ENCODE results near the gene NSD1. TPM values are rescaled to one million over a fixed set of nuclear protein-coding genes. Genes with fewer than 3 reads are reported as not detected.

NSD1 gene
- total RNA-seq, 1 experiment from 2014 or later: 58.8 TPM

DNA sequence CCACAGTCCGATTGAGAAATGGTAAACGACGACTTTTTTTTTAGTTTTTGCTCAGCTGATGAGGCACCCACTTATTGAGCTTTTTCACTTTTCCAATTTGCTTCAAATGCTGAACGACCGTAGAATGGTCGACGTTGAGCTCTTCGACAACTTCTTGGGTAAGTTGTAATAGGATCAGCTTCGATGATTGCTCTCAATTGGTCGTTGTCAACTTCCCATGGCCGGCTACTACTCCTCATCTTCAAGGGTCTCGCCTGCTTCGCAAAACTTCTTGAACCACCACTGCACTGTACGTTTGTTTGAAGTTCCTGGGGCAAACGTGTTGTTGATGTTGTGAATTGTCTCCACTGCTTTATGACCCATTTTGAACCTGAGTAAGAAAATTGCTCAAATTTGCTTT lies 35.7 kb downstream of the NSD1 start:
- H4K20me1 ChIP-seq (ENCODE audit: insufficient read depth): peaks cover 6% of the 10 kb centered on the region; the same call in 1 of the 2 replicates
- no peaks in the 10 kb centered on the region for H3K9me2 ChIP-seq (ENCODE audit: insufficient read depth)
- DNase-seq (ENCODE audit: low read depth, low spot score) (no peak), ATAC-seq (no peak)
- intact Hi-C loops (cut with micrococcal nuclease): no loop called here
- ChIA-PET CTCF (no interaction called here), RAD21 (ENCODE audit: low non-redundant PET in 1 of 2, low total read pairs in 2 of 2, uncharacterized antibody in 2 of 2, unreplicated experiment in 2 of 2) (no interaction called here), POLR2A (no interaction called here)
- no peak for TF ChIP-seq CEBPB (IDR thresholded peaks at IDR 0.05; ENCODE audit: low read depth)
- BruUV-seq (replicated peaks): no TSS peak
- H3K27ac ChIP-seq (ENCODE audit: low read depth, low read length): no peak overlapping the region
- no peaks in the 10 kb centered on the region for H3K9me3 ChIP-seq (ENCODE audit: control insufficient read depth in 1 of 2, insufficient read depth in 1 of 2, low read depth in 1 of 2, low read length in 2 of 2)
- H3K4me1 ChIP-seq (ENCODE audit: control insufficient read depth in 1 of 2, insufficient read depth in 2 of 2, low read length in 2 of 2): no peaks in the 10 kb centered on the region
- no peak overlapping the region for H3K9ac ChIP-seq (ENCODE audit: low read length)
- H2AFZ ChIP-seq (ENCODE audit: low read depth, low read length, poor library complexity, severe bottlenecking): no peak overlapping the region
- H3K27me3 ChIP-seq (ENCODE audit: insufficient read depth, low read length): no peaks in the 10 kb centered on the region
- H3K4me2 ChIP-seq (ENCODE audit: low read length): no peak overlapping the region
- peaks cover 0 to 9% of the 10 kb centered on the region in 2 experiments; a peak in 1 of 4 replicates for H3K36me3 ChIP-seq (ENCODE audit: control insufficient read depth in 1 of 2, insufficient read depth in 2 of 2, low read length in 2 of 2)
- H3K79me2 ChIP-seq (ENCODE audit: insufficient read depth, low read length): peaks cover 89% of the 10 kb centered on the region
- no peak overlapping the region for H3K4me3 ChIP-seq (replicated peaks in 1 of 2; ENCODE audit: low read depth in 1 of 2, low read length in 2 of 2)

GRCh38 chr5:177171961-177172360 lies 38.4 kb downstream of the NSD1 start:
- H3K36me3 ChIP-seq (ENCODE audit: control insufficient read depth in 1 of 2, insufficient read depth in 2 of 2, low read length in 2 of 2): peaks cover 0 to 6% of the 10 kb centered on the region in 2 experiments; a peak in 1 of 4 replicates
- no peak overlapping the region for H3K9ac ChIP-seq (ENCODE audit: low read length)
- no TSS peak for BruUV-seq (replicated peaks)
- ATAC-seq (no peak), DNase-seq (ENCODE audit: low read depth, low spot score) (no peak)
- ChIA-PET POLR2A (no interaction called here), CTCF (no interaction called here), RAD21 (ENCODE audit: low non-redundant PET in 1 of 2, low total read pairs in 2 of 2, uncharacterized antibody in 2 of 2, unreplicated experiment in 2 of 2) (no interaction called here)
- peaks cover 6% of the 10 kb centered on the region; the same call in 1 of the 2 replicates for H4K20me1 ChIP-seq (ENCODE audit: insufficient read depth)
- H3K4me3 ChIP-seq (replicated peaks in 1 of 2; ENCODE audit: low read depth in 1 of 2, low read length in 2 of 2): no peak overlapping the region
- H3K27ac ChIP-seq (ENCODE audit: low read depth, low read length): no peak overlapping the region
- intact Hi-C loops (cut with micrococcal nuclease): no loop called here
- no peaks in the 10 kb centered on the region for H3K9me3 ChIP-seq (ENCODE audit: control insufficient read depth in 1 of 2, insufficient read depth in 1 of 2, low read depth in 1 of 2, low read length in 2 of 2)
- H3K79me2 ChIP-seq (ENCODE audit: insufficient read depth, low read length): peaks cover 83% of the 10 kb centered on the region
- no peaks in the 10 kb centered on the region for H3K4me1 ChIP-seq (ENCODE audit: control insufficient read depth in 1 of 2, insufficient read depth in 2 of 2, low read length in 2 of 2)
- H3K4me2 ChIP-seq (ENCODE audit: low read length): no peak overlapping the region
- TF ChIP-seq TCF7L2 (IDR thresholded peaks at IDR 0.05; ENCODE audit: borderline replicate concordance, extremely low read depth, insufficient read depth, insufficient read length) (no peak), POLR2AphosphoS5 (IDR thresholded peaks at IDR 0.05; ENCODE audit: low read depth, low read length) (no peak), SP1 (IDR thresholded peaks at IDR 0.05; ENCODE audit: low read depth) (no peak), ATF3 (IDR thresholded peaks at IDR 0.05) (no peak), RAD21 (IDR thresholded peaks at IDR 0.05; ENCODE audit: low read depth) (no peak), CEBPB (IDR thresholded peaks at IDR 0.05; ENCODE audit: low read depth) (no peak), ZFX (IDR thresholded peaks at IDR 0.05) (no peak), EZH2phosphoT487 (IDR thresholded peaks at IDR 0.05; ENCODE audit: borderline replicate concordance) (no peak)
- H3K27me3 ChIP-seq (ENCODE audit: insufficient read depth, low read length): no peaks in the 10 kb centered on the region
- H2AFZ ChIP-seq (ENCODE audit: low read depth, low read length, poor library complexity, severe bottlenecking): no peak overlapping the region
- H3K9me2 ChIP-seq (ENCODE audit: insufficient read depth): no peaks in the 10 kb centered on the region

Data from HCT116 (cell line).